ENCODE data around the gene PAFAH1B1.
"Not testable (repeated sequence)": the region's sequence is repeated elsewhere in the genome, so short reads cannot be mapped to it uniquely, and the experiment has no call there.

Gene PAFAH1B1

GRCh38 chr17:2635241-2635640 lies 41.8 kb downstream of the PAFAH1B1 start:
- Histone ChIP-seq H3K27me3 (ENCODE audit: control insufficient read depth in 2 of 2, insufficient read depth in 2 of 2, low read length in 2 of 2) (no peaks in the 10 kb centered on the region), H3K9me3 (ENCODE audit: control insufficient read depth in 2 of 2, low read length in 2 of 2) (no peaks in the 10 kb centered on the region), H3K9ac (ENCODE audit: low read depth in 1 of 2, low read length in 2 of 2) (no peak overlapping the region), H3K36me3 (ENCODE audit: control insufficient read depth in 2 of 2, insufficient read depth in 2 of 2, low read length in 2 of 2) (peaks cover 0 to 9% of the 10 kb centered on the region in 2 donors), H3K27ac (ENCODE audit: low read depth in 2 of 2, low read length in 2 of 2) (no peak overlapping the region), H3K4me1 (ENCODE audit: control insufficient read depth in 2 of 2, insufficient read depth in 2 of 2, low read length in 2 of 2) (peaks cover 12 to 16% of the 10 kb centered on the region in 2 donors), H3K4me3 (ENCODE audit: low read length in 2 of 2) (no peak overlapping the region)

- Histone ChIP-seq H3K4me3 (ENCODE audit: low read length in 2 of 2) (no peak overlapping the region), H3K4me1 (ENCODE audit: control insufficient read depth in 2 of 2, insufficient read depth in 2 of 2, low read length in 2 of 2) (peaks cover 12 to 16% of the 10 kb centered on the region in 2 donors), H3K27ac (ENCODE audit: low read depth in 2 of 2, low read length in 2 of 2) (no peak overlapping the region), H3K27me3 (ENCODE audit: control insufficient read depth in 2 of 2, insufficient read depth in 2 of 2, low read length in 2 of 2) (no peaks in the 10 kb centered on the region), H3K9ac (ENCODE audit: low read depth in 1 of 2, low read length in 2 of 2) (no peak overlapping the region), H3K9me3 (ENCODE audit: control insufficient read depth in 2 of 2, low read length in 2 of 2) (no peaks in the 10 kb centered on the region), H3K36me3 (ENCODE audit: control insufficient read depth in 2 of 2, insufficient read depth in 2 of 2, low read length in 2 of 2) (peaks cover 0 to 9% of the 10 kb centered on the region in 2 donors)
Observed at GRCh38 chr17:2635675-2636074, 42.2 kb downstream of the PAFAH1B1 start.

GRCh38 chr17:2636169-2636930 lies 42.9 kb downstream of the PAFAH1B1 start:
- H3K9me3 ChIP-seq (ENCODE audit: control insufficient read depth in 2 of 2, low read length in 2 of 2): no peaks in the 10 kb centered on the region
- no peaks in the 10 kb centered on the region for H3K27me3 ChIP-seq (ENCODE audit: control insufficient read depth in 2 of 2, insufficient read depth in 2 of 2, low read length in 2 of 2)
- peaks cover 0 to 9% of the 10 kb centered on the region in 2 donors for H3K36me3 ChIP-seq (ENCODE audit: control insufficient read depth in 2 of 2, insufficient read depth in 2 of 2, low read length in 2 of 2)
- H3K27ac ChIP-seq (ENCODE audit: low read depth in 2 of 2, low read length in 2 of 2): no peak overlapping the region
- H3K9ac ChIP-seq (ENCODE audit: low read depth in 1 of 2, low read length in 2 of 2): no peak overlapping the region
- H3K4me3 ChIP-seq (ENCODE audit: low read length in 2 of 2): no peak overlapping the region
- H3K4me1 ChIP-seq (ENCODE audit: control insufficient read depth in 2 of 2, insufficient read depth in 2 of 2, low read length in 2 of 2): peaks cover 8 to 12% of the 10 kb centered on the region in 2 donors

GRCh38 chr17:2637422-2637821 lies 44.0 kb downstream of the PAFAH1B1 start:
- H3K4me1 ChIP-seq (ENCODE audit: control insufficient read depth in 2 of 2, insufficient read depth in 2 of 2, low read length in 2 of 2): peaks cover 7 to 9% of the 10 kb centered on the region in 2 donors
- H3K27ac ChIP-seq (ENCODE audit: low read depth in 2 of 2, low read length in 2 of 2): no peak overlapping the region
- no peaks in the 10 kb centered on the region for H3K27me3 ChIP-seq (ENCODE audit: control insufficient read depth in 2 of 2, insufficient read depth in 2 of 2, low read length in 2 of 2)
- peaks cover 2 to 18% of the 10 kb centered on the region in 2 donors for H3K36me3 ChIP-seq (ENCODE audit: control insufficient read depth in 2 of 2, insufficient read depth in 2 of 2, low read length in 2 of 2)
- no peaks in the 10 kb centered on the region for H3K9me3 ChIP-seq (ENCODE audit: control insufficient read depth in 2 of 2, low read length in 2 of 2)
- H3K9ac ChIP-seq (ENCODE audit: low read depth in 1 of 2, low read length in 2 of 2): no peak overlapping the region
- no peak overlapping the region for H3K4me3 ChIP-seq (ENCODE audit: low read length in 2 of 2)

- H3K4me3 ChIP-seq (ENCODE audit: low read length in 2 of 2): no peak overlapping the region
- H3K27ac ChIP-seq (ENCODE audit: low read depth in 2 of 2, low read length in 2 of 2): no peak overlapping the region
- peaks cover 10 to 12% of the 10 kb centered on the region in 2 donors for H3K36me3 ChIP-seq (ENCODE audit: control insufficient read depth in 2 of 2, insufficient read depth in 2 of 2, low read length in 2 of 2)
- H3K4me1 ChIP-seq (ENCODE audit: control insufficient read depth in 2 of 2, insufficient read depth in 2 of 2, low read length in 2 of 2): no peaks in the 10 kb centered on the region
- no peaks in the 10 kb centered on the region for H3K9me3 ChIP-seq (ENCODE audit: control insufficient read depth in 2 of 2, low read length in 2 of 2)
- H3K27me3 ChIP-seq (ENCODE audit: control insufficient read depth in 2 of 2, insufficient read depth in 2 of 2, low read length in 2 of 2): no peaks in the 10 kb centered on the region
- H3K9ac ChIP-seq (ENCODE audit: low read depth in 1 of 2, low read length in 2 of 2): no peak overlapping the region
Observed at GRCh38 chr17:2644971-2645370, 51.5 kb downstream of the PAFAH1B1 start.

- no peak overlapping the region for H3K27ac ChIP-seq (ENCODE audit: low read depth in 2 of 2, low read length in 2 of 2)
- no peak overlapping the region for H3K4me3 ChIP-seq (ENCODE audit: low read length in 2 of 2)
- no peak overlapping the region for H3K9ac ChIP-seq (ENCODE audit: low read depth in 1 of 2, low read length in 2 of 2)
- peaks cover 5% of the 10 kb centered on the region in 2 donors for H3K36me3 ChIP-seq (ENCODE audit: control insufficient read depth in 2 of 2, insufficient read depth in 2 of 2, low read length in 2 of 2)
- H3K4me1 ChIP-seq (ENCODE audit: control insufficient read depth in 2 of 2, insufficient read depth in 2 of 2, low read length in 2 of 2): no peaks in the 10 kb centered on the region
- H3K9me3 ChIP-seq (ENCODE audit: control insufficient read depth in 2 of 2, low read length in 2 of 2): no peaks in the 10 kb centered on the region
- no peaks in the 10 kb centered on the region for H3K27me3 ChIP-seq (ENCODE audit: control insufficient read depth in 2 of 2, insufficient read depth in 2 of 2, low read length in 2 of 2)
Observed at GRCh38 chr17:2647957-2648356, 54.5 kb downstream of the PAFAH1B1 start.

GRCh38 chr17:2649191-2649590 lies 55.7 kb downstream of the PAFAH1B1 start:
- Histone ChIP-seq H3K27me3 (ENCODE audit: control insufficient read depth in 2 of 2, insufficient read depth in 2 of 2, low read length in 2 of 2) (no peaks in the 10 kb centered on the region), H3K9me3 (ENCODE audit: control insufficient read depth in 2 of 2, low read length in 2 of 2) (no peaks in the 10 kb centered on the region), H3K9ac (ENCODE audit: low read depth in 1 of 2, low read length in 2 of 2) (no peak overlapping the region), H3K36me3 (ENCODE audit: control insufficient read depth in 2 of 2, insufficient read depth in 2 of 2, low read length in 2 of 2) (peaks cover 0 to 5% of the 10 kb centered on the region in 2 donors), H3K4me1 (ENCODE audit: control insufficient read depth in 2 of 2, insufficient read depth in 2 of 2, low read length in 2 of 2) (no peaks in the 10 kb centered on the region), H3K4me3 (ENCODE audit: low read length in 2 of 2) (no peak overlapping the region), H3K27ac (ENCODE audit: low read depth in 2 of 2, low read length in 2 of 2) (no peak overlapping the region)

GRCh38 chr17:2652911-2653310 lies 59.5 kb downstream of the PAFAH1B1 start:
- not testable (repeated sequence) for H3K27ac ChIP-seq (ENCODE audit: low read depth in 2 of 2, low read length in 2 of 2); H3K27me3 ChIP-seq (ENCODE audit: control insufficient read depth in 2 of 2, insufficient read depth in 2 of 2, low read length in 2 of 2); H3K9me3 ChIP-seq (ENCODE audit: control insufficient read depth in 2 of 2, low read length in 2 of 2); H3K9ac ChIP-seq (ENCODE audit: low read depth in 1 of 2, low read length in 2 of 2); H3K4me3 ChIP-seq (ENCODE audit: low read length in 2 of 2); H3K36me3 ChIP-seq (ENCODE audit: control insufficient read depth in 2 of 2, insufficient read depth in 2 of 2, low read length in 2 of 2); H3K4me1 ChIP-seq (ENCODE audit: control insufficient read depth in 2 of 2, insufficient read depth in 2 of 2, low read length in 2 of 2)

- no peak overlapping the region for H3K4me3 ChIP-seq (ENCODE audit: low read length in 2 of 2)
- no peak overlapping the region for H3K27ac ChIP-seq (ENCODE audit: low read depth in 2 of 2, low read length in 2 of 2)
Observed at GRCh38 chr17:2655546-2655945, 62.1 kb downstream of the PAFAH1B1 start.

GRCh38 chr17:2656283-2656682 lies 62.8 kb downstream of the PAFAH1B1 start:
- Histone ChIP-seq H3K36me3 (ENCODE audit: control insufficient read depth in 2 of 2, insufficient read depth in 2 of 2, low read length in 2 of 2) (peaks cover 0 to 8% of the 10 kb centered on the region in 2 donors), H3K4me3 (ENCODE audit: low read length in 2 of 2) (no peak overlapping the region), H3K9me3 (ENCODE audit: control insufficient read depth in 2 of 2, low read length in 2 of 2) (no peaks in the 10 kb centered on the region), H3K27me3 (ENCODE audit: control insufficient read depth in 2 of 2, insufficient read depth in 2 of 2, low read length in 2 of 2) (no peaks in the 10 kb centered on the region), H3K27ac (ENCODE audit: low read depth in 2 of 2, low read length in 2 of 2) (no peak overlapping the region), H3K4me1 (ENCODE audit: control insufficient read depth in 2 of 2, insufficient read depth in 2 of 2, low read length in 2 of 2) (no peaks in the 10 kb centered on the region), H3K9ac (ENCODE audit: low read depth in 1 of 2, low read length in 2 of 2) (no peak overlapping the region)

More at GRCh38 chr17:2655546-2655945, 62.1 kb downstream of the PAFAH1B1 start:
- Histone ChIP-seq H3K27me3 (ENCODE audit: control insufficient read depth in 2 of 2, insufficient read depth in 2 of 2, low read length in 2 of 2) (no peaks in the 10 kb centered on the region), H3K36me3 (ENCODE audit: control insufficient read depth in 2 of 2, insufficient read depth in 2 of 2, low read length in 2 of 2) (peaks cover 0 to 8% of the 10 kb centered on the region in 2 donors), H3K4me1 (ENCODE audit: control insufficient read depth in 2 of 2, insufficient read depth in 2 of 2, low read length in 2 of 2) (no peaks in the 10 kb centered on the region), H3K9ac (ENCODE audit: low read depth in 1 of 2, low read length in 2 of 2) (no peak overlapping the region), H3K9me3 (ENCODE audit: control insufficient read depth in 2 of 2, low read length in 2 of 2) (no peaks in the 10 kb centered on the region)

Measured in mucosa of rectum (tissue), 2 donors.